GM18867 (cell line): ENCODE measurements around the gene FDCSP.
"Not testable (repeated sequence)": the region's sequence is repeated elsewhere in the genome, so short reads cannot be mapped to it uniquely, and the experiment has no call there.

Experiments
- ATAC-seq: cut with Tn5 transposase; IDR thresholded peaks from one replicate; pipeline ENCODE4 v1.9.1; 2021; ENCODE audit warnings: mild to moderate bottlenecking, moderate library complexity; ENCODE audit not compliant: unreplicated experiment

Gene FDCSP

DNA sequence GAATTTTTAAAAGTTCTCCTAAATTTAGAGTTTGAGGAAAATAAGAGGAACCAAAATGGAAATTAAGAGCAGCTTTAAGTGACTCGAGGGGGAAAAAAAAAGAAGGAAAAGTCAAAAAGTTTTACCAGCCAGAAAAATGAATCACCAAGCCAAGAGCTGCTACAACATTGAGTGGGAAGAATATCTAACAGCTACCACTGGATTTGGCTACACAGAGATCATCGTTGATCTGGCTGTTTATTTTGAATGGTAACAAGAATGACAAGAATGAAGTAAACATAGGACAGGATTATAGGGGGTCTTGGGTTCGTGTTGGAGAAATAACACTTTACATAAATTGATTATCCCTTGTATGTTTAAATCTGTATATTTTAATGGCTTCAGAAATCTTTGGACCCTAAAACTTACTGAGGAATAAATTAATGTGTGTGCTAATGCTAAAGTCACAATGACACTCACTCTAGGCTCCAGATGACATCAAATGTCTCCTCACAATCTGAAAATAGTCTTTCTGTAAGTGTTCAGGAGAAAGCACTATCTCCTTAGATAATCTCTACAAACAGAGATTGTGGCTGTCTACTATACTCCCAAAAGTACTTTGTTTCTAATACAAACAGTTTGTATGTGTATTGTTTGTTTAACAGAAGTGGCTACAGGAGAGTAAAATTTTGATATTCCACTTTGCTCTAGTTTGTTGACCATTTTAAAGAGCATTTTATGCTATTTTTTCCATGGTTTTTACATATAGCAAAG, 13.4 kb downstream of the FDCSP start:
- no peak for ATAC-seq

- ATAC-seq, result no peak
Observed at GRCh38 chr4:70239884-70240591, 14.1 kb downstream of the FDCSP start.

- ATAC-seq, result not testable (repeated sequence)
Observed at GRCh38 chr4:70242297-70242696, 16.4 kb downstream of the FDCSP start, which contains the start of gene CSN3. TSS of gene CSN3 (plus strand) at chr4:70242597. CDS start at chr4:70244820, 2,223 bp downstream.

DNA sequence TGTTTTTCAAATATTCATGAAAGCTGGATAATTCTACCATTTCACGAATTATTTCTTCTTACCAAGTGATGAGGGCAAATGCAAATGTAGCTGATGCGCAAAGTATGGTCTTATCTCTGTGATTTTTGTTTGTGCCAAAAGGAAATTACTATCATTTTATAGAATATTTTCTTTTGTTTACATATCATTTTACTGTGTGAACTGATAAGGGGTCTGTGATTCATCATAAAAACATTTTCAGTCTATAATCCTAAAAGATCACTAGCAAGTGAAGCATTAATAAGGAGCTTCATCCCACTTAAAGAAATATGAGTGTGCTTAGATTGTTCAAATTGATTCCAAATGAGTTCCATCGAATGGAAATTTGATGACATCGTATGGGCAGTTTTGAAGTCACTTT, 17.2 kb downstream of the FDCSP start:
- ATAC-seq, result no peak

DNA sequence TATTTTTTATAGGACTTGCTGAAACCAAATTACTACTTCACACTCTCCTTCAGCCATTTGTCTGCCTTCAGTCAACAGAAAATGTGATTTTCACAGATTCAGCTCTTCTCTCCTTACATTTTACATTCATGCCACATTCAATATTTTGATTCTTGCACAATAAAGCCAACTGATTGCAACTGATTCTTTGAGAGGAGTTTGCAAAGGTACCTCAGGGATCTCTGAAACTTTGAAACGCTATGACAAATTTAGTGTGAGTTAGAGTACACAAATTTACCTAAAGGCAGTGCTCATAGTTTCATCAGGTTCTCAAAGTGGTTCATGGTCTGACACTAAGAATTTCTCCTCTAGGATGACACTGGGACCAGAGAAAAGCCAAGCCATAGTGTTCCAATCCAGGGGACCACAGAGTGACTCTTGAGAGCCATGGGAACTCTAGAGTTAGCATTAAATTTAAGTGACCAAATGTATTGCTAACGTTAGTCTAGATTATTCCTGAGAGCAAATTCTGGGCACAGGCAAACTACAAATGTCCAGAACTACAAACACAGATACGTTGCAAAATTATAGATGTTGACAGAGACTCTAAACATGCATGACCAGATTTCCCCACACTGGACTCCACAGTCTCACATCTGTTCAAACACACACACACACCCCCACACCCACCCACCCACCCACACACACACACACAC, 25.5 kb downstream of the FDCSP start:
- no peak for ATAC-seq

DNA sequence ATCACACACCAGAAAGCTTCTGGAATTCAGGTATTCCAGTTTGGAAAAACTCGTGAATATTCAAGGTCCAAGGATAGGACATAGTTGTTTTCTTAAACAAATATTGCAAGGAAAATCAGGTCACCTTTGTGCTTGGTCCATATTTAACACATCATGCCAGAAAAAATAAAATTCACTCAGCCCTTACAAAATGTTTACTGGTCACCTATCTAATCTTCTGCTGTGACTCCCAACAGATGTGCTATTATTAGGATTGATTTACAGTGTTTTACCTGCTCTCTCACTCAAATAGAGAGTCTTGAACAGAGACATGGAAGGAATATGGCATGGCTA, 26.0 kb downstream of the FDCSP start:
- no peak for ATAC-seq

- ATAC-seq, result no peak
Observed at GRCh38 chr4:70269674-70270073, 43.8 kb downstream of the FDCSP start.

DNA sequence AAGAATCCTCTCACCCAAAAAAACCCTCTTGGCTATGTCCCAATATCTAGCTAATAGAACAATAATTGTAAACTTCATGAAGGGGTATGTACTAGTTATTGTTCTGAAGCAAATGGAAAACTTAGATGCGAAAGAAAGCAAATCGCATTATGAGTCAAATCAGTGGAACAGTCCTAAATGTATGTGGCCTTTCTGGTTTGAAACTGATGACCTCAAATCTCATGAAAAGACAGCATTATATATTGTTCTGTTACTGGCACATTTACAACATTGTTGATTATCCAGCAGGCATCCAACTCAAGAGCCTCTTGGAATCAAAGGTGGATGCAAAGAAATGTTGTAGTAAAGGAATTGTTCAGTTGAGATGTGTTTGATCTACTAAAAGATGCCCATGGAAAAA, 51.2 kb downstream of the FDCSP start:
- no peak for ATAC-seq

- no peak for ATAC-seq
Observed at GRCh38 chr4:70280567-70280966, 54.6 kb downstream of the FDCSP start.
